ENCODE data around the gene SMCO4.

GRCh38 chr11:93512073-93512475 is 31.1 kb downstream of the SMCO4 start:
- TF ChIP-seq CTCF (conservative IDR thresholded peaks at IDR 0.05; ENCODE audit: low read length) (no peak), EZH2phosphoT487 (IDR thresholded peaks at IDR 0.05; ENCODE audit: borderline replicate concordance, low read depth, low read length) (no peak)
